Breast epithelium (tissue), 4 donors: ENCODE measurements around the gene GID8. TPM values are rescaled to one million over a fixed set of nuclear protein-coding genes. Genes with fewer than 3 reads are reported as not detected.

Experiments
- DNase-seq, 2 donors: peaks; one replicate each; pipeline ENCODE4 v3.0.0-alpha.2; 2019; ENCODE audit warnings: low spot score in 2 of 2
- H3K27ac ChIP-seq, 2 donors: fragments of 200-600 bp; sonication (generic) in 1 of 2; one replicate each; pipeline ENCODE4 v1.5.1; 2016 to 2019; ENCODE audit warnings: mild to moderate bottlenecking in 1 of 2
- H3K27me3 ChIP-seq, 2 donors: fragments of 200-600 bp; sonication (generic) in 1 of 2; one replicate each; pipeline versions ENCODE4 v1.5.1 to v1.6.0; 2017 to 2019; ENCODE audit warnings: control low read depth in 1 of 2, mild to moderate bottlenecking in 1 of 2
- H3K36me3 ChIP-seq: fragments of 200-600 bp; one replicate; pipeline ENCODE4 v1.5.1; 2019
- H3K4me1 ChIP-seq, 2 donors: fragments of 200-600 bp; sonication (generic); one replicate each; pipeline ENCODE4 v1.5.1; 2016 to 2019; ENCODE audit warnings: control low read depth in 1 of 2
- H3K4me3 ChIP-seq, 3 donors: fragments of 200-600 bp; sonication (generic); 1 replicate in 2 of 3; 2 replicates in 1 of 3; pipeline ENCODE4 v1.5.1; 2016 to 2019; ENCODE audit warnings: mild to moderate bottlenecking in 3 of 3, moderate library complexity in 2 of 3
- H3K9me3 ChIP-seq, 2 donors: fragments of 200-600 bp; sonication (generic) in 1 of 2; one replicate each; pipeline ENCODE4 v1.5.1; 2016 to 2019; ENCODE audit warnings: control low read depth in 1 of 2
- POLR2A ChIP-seq: fragments of 450-650 bp; IDR thresholded peaks from one replicate; pipeline ENCODE4 v1.6.1; 2016; ENCODE audit warnings: antibody characterized with exemption, mild to moderate bottlenecking, moderate library complexity
- POLR2AphosphoS5 ChIP-seq, 3 donors: sonication (generic); formaldehyde crosslinking; IDR thresholded peaks; one replicate each; pipeline ENCODE4 v1.6.1; 2017; ENCODE audit warnings: antibody characterized with exemption in 3 of 3
- intact Hi-C: fragments of 100-400 bp; cut with DNase I; formaldehyde crosslinking; loops from one replicate; pipeline ENCODE4 v1.15.1; 2023; ENCODE audit warnings: low total_unique reads
- total RNA-seq, 3 donors: library from RNA; depleted of rRNA; stranded (reverse); fragments of >200 nt; gene quantifications; one replicate each; pipeline ENCODE4 v1.1.0, GENCODE V29; 2016
- TF ChIP-seq, protein P1 (sequence below), 3 donors: fragments of 450-650 bp; IDR thresholded peaks; one replicate each; pipeline ENCODE4 v1.5.1; 2016 to 2017; ENCODE audit warnings: antibody characterized with exemption in 3 of 3, mild to moderate bottlenecking in 3 of 3, moderate library complexity in 3 of 3

The GID8 gene
- total RNA-seq, 3 donors from 2014 or later = 30.2 to 36.7 (median 31.8) TPM

DNA sequence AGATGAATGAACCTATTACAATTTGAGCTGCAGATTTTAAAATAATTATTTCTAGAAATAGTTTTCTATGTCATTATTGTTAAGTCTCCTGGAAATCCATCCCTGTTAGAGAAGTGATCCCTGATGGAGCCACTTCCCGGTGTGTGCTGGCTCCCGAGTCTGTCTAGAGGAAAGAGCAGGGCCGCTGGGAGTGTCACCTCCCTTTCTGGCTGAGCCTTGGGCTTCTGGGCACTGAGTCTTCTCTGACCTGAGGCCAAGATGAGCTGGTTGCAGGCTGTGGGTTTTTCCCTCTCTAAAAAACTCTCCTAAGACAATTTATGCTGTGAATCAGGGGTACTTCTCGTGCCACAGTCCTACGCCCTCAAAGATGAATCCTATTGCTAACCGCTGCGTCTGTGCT, 47.5 kb upstream of the GID8 start:
- no peaks in the 10 kb centered on the region for H3K4me1 ChIP-seq
- H3K27ac ChIP-seq = no peak overlapping the region
- H3K9me3 ChIP-seq = no peaks in the 10 kb centered on the region
- intact Hi-C loops = loop anchor here (5.0 kb wide), 1 partner anchor 117 kb away; the partner anchor contains the start of gene BHLHE23
- no peaks in the 10 kb centered on the region for H3K27me3 ChIP-seq
- TF ChIP-seq POLR2AphosphoS5 (IDR thresholded peaks at IDR 0.05) (no peak), POLR2A (no peak)
- TF ChIP-seq, protein P1, sequence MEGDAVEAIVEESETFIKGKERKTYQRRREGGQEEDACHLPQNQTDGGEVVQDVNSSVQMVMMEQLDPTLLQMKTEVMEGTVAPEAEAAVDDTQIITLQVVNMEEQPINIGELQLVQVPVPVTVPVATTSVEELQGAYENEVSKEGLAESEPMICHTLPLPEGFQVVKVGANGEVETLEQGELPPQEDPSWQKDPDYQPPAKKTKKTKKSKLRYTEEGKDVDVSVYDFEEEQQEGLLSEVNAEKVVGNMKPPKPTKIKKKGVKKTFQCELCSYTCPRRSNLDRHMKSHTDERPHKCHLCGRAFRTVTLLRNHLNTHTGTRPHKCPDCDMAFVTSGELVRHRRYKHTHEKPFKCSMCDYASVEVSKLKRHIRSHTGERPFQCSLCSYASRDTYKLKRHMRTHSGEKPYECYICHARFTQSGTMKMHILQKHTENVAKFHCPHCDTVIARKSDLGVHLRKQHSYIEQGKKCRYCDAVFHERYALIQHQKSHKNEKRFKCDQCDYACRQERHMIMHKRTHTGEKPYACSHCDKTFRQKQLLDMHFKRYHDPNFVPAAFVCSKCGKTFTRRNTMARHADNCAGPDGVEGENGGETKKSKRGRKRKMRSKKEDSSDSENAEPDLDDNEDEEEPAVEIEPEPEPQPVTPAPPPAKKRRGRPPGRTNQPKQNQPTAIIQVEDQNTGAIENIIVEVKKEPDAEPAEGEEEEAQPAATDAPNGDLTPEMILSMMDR (IDR thresholded peaks at IDR 0.05) = no peak
- no peaks in the 10 kb centered on the region for H3K36me3 ChIP-seq
- no peak overlapping the region for H3K4me3 ChIP-seq
- no peak for DNase-seq

DNA sequence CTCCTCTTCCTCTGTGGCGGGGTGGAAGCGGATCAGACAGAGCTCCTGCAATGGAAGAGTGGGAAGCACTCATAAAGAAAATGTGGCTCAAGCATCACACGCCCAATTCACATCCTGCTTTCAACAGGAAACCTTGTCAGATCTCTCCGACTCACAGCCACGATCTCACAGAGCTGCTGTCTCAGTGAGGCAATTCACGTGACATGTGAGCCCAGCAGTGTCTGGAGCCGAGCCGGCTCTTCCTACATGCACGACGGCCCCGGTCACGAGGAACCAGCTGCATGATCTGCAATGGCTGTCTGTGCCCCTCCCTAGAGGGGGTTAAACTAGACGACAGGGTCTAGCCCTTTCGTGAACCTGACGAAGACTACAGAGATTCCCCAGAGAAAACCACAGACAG, 46.8 kb upstream of the GID8 start:
- no peak for DNase-seq
- intact Hi-C loops = loop anchor here (5.0 kb wide), 1 partner anchor 116 kb away; the partner anchor contains the start of gene BHLHE23
- no peaks in the 10 kb centered on the region for H3K36me3 ChIP-seq
- H3K4me1 ChIP-seq = no peaks in the 10 kb centered on the region
- H3K27me3 ChIP-seq = no peaks in the 10 kb centered on the region
- TF ChIP-seq, protein P1 (IDR thresholded peaks at IDR 0.05) = no peak
- TF ChIP-seq POLR2A (no peak), POLR2AphosphoS5 (IDR thresholded peaks at IDR 0.05) (no peak)
- no peaks in the 10 kb centered on the region for H3K9me3 ChIP-seq
- H3K27ac ChIP-seq = no peak overlapping the region
- no peak overlapping the region for H3K4me3 ChIP-seq

DNA sequence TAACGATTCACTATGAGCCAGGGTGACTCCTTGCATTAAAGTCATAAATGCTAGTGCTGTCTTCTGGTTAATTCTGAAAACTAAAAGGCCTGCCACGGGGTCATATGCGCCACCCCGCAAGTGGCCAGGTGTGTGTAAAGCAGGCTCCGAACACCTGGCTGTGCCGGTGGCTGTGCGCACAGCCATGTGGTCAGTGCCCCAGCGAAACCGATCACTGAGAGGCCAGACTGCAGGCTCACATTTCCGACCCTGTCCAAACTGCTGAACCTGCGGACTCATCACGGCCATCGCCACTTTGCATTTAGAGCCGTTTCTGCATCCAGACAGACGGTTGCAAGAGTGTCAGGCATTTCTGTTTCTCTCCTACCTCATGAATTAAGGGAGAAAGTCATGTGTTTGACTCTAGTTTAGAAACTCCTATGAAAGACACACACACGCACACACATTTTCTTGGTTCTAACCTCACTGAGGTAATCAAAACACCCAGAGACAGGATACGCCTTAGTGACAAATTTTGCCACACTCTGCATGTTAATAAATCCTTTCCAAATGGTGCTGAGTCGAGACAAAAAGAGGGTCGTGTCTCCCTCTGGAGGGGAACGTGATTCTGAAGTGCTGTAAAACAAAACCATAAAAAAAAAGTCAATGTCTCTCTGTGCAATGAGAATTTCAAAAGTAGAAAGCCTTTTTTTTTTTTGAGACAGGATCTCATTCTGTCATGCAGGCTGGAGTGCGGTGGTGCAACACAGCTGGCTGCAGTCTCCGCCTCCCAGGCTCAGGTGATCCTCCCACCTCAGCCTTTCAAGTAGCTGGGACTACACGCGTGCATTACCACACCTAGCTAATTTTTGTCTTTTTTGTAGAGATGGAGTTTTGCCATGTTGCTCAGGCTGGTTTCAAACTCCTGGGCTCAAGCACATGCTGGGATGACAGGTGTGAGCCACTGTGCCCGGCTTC, 45.3 kb upstream of the GID8 start:
- H3K4me3 ChIP-seq = no peak overlapping the region
- H3K4me1 ChIP-seq = peaks cover 0 to 4% of the 10 kb centered on the region in 2 donors
- no peaks in the 10 kb centered on the region for H3K27me3 ChIP-seq
- intact Hi-C loops = loop anchor here (5.0 kb wide), 1 partner anchor 115 kb away; the partner anchor contains the start of gene BHLHE23
- H3K9me3 ChIP-seq = no peaks in the 10 kb centered on the region
- TF ChIP-seq POLR2A = no peak
- no peak for TF ChIP-seq POLR2AphosphoS5 (IDR thresholded peaks at IDR 0.05)
- TF ChIP-seq, protein P1 (IDR thresholded peaks at IDR 0.05) = no peak
- H3K36me3 ChIP-seq = no peaks in the 10 kb centered on the region
- DNase-seq = no peak
- no peak overlapping the region for H3K27ac ChIP-seq

DNA sequence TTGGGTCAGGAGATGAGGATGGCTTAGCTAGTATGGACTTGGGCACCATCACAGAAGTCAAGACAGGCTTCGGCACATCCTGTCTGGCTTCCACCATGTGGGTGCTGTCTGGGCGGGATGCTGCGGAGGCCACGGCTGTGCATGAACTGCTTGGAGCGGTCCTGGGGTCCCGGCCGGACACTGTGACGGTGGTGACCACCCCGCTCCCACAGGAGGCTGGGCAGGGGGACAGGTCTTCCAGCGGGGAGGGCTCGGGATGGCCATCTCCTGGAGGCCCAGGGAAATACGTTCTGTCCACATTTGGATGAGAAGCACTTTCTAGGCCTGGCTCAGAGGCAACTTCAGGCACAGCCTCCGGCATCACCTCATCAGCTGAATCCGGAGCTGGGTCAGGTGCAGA, 44.2 kb upstream of the GID8 start:
- no peak for DNase-seq
- H3K4me1 ChIP-seq = peaks cover 0 to 11% of the 10 kb centered on the region in 2 donors
- intact Hi-C loops = loop anchor here (5.0 kb wide), 1 partner anchor 114 kb away; the partner anchor contains the start of gene BHLHE23
- no peak overlapping the region for H3K27ac ChIP-seq
- H3K9me3 ChIP-seq = no peaks in the 10 kb centered on the region
- TF ChIP-seq POLR2A = no peak
- TF ChIP-seq, protein P1 (IDR thresholded peaks at IDR 0.05) = no peak
- TF ChIP-seq POLR2AphosphoS5 (IDR thresholded peaks at IDR 0.05) = no peak
- no peak overlapping the region for H3K4me3 ChIP-seq
- H3K27me3 ChIP-seq = no peaks in the 10 kb centered on the region
- H3K36me3 ChIP-seq = no peaks in the 10 kb centered on the region

DNA sequence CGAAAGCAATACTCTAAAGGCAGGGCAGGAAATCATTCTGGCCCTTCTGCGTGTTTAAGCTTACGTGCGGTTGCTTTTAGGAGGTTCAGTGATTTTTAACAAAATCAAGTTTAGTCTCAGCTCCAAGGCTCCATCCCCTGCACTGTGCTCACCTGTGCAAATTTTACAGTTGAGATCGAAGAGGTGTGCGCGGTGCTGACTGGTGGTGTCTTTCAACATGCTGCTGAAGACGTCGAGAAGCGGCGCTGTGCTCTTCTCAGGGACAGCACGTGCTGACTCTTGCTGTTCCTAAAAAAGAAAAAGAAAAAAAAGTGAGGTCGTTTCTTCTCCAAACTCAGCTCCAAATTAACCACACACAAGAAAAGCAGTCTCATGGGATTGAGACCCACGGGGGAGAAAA, 43.7 kb upstream of the GID8 start:
- Histone ChIP-seq H3K27ac (no peak overlapping the region), H3K4me1 (peaks cover 0 to 17% of the 10 kb centered on the region in 2 donors), H3K27me3 (no peaks in the 10 kb centered on the region), H3K4me3 (no peak overlapping the region), H3K36me3 (no peaks in the 10 kb centered on the region), H3K9me3 (no peaks in the 10 kb centered on the region)
- DNase-seq = no peak
- TF ChIP-seq, protein P1 (IDR thresholded peaks at IDR 0.05) = no peak
- TF ChIP-seq POLR2A (no peak), POLR2AphosphoS5 (IDR thresholded peaks at IDR 0.05) (no peak)
- intact Hi-C loops = loop anchor here (5.0 kb wide), 1 partner anchor 113 kb away; the partner anchor contains the start of gene BHLHE23
